ENCODE data around the gene BDH1. TPM values are rescaled to one million over a fixed set of nuclear protein-coding genes. Genes with fewer than 3 reads are reported as not detected.

Gene BDH1
- total RNA-seq, 1 donor from 2014 or later = 16.8 TPM

DNA sequence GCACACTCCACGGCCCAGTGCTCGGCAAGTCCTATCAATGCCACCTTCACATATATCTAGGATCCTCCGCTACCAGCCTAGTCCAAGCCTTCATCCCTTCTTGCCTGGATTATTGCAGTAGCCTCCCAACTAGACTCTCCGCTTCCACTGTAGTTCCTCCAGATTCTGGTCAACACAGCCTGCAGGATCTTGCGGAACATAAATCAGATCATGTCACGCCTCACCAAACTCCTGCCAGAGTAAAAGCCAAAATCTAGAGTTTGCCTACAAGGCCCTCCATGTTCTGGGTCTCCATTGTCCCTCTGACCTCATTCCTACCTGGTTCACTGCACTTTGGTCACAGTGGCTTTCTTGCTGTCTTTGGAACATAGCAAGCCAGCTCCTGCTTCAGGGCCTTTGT lies 3.6 kb downstream of the BDH1 start:
- H3K27me3 ChIP-seq (ENCODE audit: control insufficient read depth, insufficient read depth, low read length) = no peaks in the 10 kb centered on the region
- H3K36me3 ChIP-seq (ENCODE audit: control insufficient read depth, insufficient read depth, low read length) = no peaks in the 10 kb centered on the region
- no peak for DNase-seq (ENCODE audit: low read depth)
- TF ChIP-seq, protein P1, sequence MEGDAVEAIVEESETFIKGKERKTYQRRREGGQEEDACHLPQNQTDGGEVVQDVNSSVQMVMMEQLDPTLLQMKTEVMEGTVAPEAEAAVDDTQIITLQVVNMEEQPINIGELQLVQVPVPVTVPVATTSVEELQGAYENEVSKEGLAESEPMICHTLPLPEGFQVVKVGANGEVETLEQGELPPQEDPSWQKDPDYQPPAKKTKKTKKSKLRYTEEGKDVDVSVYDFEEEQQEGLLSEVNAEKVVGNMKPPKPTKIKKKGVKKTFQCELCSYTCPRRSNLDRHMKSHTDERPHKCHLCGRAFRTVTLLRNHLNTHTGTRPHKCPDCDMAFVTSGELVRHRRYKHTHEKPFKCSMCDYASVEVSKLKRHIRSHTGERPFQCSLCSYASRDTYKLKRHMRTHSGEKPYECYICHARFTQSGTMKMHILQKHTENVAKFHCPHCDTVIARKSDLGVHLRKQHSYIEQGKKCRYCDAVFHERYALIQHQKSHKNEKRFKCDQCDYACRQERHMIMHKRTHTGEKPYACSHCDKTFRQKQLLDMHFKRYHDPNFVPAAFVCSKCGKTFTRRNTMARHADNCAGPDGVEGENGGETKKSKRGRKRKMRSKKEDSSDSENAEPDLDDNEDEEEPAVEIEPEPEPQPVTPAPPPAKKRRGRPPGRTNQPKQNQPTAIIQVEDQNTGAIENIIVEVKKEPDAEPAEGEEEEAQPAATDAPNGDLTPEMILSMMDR (IDR thresholded peaks at IDR 0.05; ENCODE audit: insufficient read depth, low read length, severe bottlenecking) = no peak
- H3K4me3 ChIP-seq (ENCODE audit: low read depth, low read length) = no peak overlapping the region
- FAIRE-seq = no peak

DNA sequence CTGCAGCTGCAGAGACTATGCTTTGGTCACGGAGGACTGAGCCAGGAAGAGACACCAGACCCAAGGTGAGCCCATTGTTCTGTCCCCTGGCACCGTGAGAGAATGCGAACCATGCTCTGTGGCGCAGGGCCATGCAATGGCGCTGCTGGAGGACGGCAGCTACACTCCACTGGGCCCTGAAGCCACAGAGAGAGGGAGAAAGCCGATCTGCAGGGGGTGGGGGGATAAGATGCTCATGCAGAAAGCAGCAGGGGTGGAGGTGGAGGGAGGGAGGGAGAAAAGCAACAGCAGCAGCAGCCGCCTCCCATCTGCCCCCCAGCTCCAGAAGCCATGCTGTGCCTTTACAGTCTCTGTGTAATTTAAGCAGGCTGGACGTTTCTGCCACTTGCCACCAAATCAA lies 5.3 kb downstream of the BDH1 start:
- Histone ChIP-seq H3K36me3 (ENCODE audit: control insufficient read depth, insufficient read depth, low read length) (no peaks in the 10 kb centered on the region), H3K27me3 (ENCODE audit: control insufficient read depth, insufficient read depth, low read length) (no peaks in the 10 kb centered on the region), H3K4me3 (ENCODE audit: low read depth, low read length) (no peak overlapping the region)
- DNase-seq (ENCODE audit: low read depth) (no peak), FAIRE-seq (no peak)
- TF ChIP-seq, protein P1 (IDR thresholded peaks at IDR 0.05; ENCODE audit: insufficient read depth, low read length, severe bottlenecking) = no peak

DNA sequence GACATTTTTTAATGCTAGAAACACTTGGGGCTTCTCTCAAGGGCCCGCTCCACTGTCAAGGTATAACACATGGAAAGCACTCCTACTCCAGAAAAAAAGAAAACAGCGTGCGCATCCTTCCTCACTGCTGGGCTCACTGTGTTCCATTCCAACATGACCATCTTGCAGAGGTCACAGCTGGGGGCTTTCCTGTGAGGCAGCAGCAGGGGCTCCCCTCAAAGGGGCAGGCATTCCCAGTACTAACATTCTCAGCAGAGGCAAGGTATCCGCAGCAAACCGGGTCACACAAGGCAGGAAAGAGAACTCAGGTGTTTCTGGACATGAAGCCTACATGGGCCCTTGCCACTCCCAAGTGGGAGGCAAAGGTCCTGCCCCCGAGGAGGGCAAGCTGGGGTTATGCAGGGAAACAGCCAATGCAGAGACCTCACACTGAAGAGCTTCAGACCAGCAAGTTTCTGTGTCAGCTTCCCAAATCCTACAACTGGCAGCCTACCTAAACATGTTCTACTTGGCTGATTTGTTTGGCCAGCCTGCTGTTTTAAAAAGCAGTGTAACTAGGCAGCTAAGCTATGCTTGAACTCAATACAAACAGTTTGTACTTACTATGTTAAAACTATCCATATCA lies 6.4 kb downstream of the BDH1 start:
- TF ChIP-seq, protein P1 (IDR thresholded peaks at IDR 0.05; ENCODE audit: insufficient read depth, low read length, severe bottlenecking) = no peak
- Histone ChIP-seq H3K36me3 (ENCODE audit: control insufficient read depth, insufficient read depth, low read length) (no peaks in the 10 kb centered on the region), H3K4me3 (ENCODE audit: low read depth, low read length) (no peak overlapping the region), H3K27me3 (ENCODE audit: control insufficient read depth, insufficient read depth, low read length) (no peaks in the 10 kb centered on the region)
- FAIRE-seq (no peak), DNase-seq (ENCODE audit: low read depth) (no peak)

DNA sequence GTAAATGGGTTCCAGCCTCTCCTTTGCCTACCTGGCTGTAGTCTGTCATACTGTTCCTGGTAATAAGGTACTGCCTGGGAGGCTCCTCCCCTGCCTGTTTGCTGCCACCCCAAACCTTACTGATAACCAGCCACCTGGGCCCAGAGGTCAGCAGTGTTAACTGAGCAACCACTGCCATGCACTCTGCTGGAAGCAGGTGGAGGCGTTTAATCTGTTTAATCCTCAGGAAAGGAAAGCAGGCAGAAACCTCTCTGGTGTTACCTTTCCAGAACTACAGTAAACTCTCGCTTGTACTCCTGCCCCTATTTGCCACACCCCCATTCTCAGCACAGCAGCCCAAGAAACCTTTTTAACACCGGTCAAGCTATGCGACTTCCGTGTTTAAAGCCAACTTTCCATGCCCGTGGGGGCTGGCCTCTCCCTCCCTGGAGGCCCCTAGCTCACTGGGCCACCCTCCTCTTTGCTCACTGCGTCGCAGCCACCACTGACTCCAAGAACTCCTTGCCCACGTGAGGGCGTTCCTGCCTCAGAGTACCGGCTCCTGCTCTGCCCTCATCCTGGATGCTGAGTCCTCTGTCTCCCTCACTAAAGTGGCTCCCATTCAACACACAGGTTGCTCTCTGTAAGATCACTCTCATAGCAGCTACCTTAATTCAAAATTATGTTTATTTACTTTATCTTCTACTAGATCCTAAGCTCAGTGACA lies 8.3 kb downstream of the BDH1 start:
- DNase-seq (ENCODE audit: low read depth) = no peak

DNA sequence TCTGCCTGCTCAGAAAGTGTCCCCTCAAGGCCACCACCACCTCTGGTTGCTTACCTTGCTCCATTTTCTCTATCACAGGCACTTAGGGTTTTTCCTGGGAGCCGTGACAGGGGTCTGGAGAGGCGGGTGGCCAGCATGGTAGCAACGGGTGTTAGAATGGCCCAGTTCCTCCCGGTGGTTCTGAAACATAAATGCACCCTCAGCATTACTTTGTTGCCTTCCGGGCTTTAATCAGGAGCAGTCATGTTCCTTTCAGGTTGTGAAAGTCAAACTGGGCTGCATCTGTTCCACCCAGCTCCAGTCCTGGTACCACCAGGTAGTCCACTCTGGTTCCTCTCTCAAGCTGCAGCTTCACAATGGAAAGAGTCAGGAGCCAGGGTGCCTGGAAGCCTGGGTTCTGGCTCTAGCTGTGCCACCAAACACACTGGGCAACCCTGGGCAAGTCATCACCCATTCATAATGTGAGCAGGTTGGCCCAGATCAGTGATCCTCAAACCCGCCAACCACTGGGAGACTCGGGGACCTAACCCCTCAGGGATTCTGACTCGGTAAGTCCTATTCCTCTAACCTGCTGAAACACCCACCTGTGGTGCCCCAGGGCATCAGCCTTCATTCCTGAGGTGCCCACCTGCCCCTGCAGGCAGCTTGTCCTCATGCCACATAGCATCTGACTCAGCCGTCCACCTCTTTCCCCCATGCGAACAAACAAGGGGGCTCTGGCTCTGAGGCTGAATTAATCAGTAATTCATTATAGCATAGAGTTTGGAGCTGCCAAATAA lies 9.3 kb downstream of the BDH1 start:
- FAIRE-seq (no peak), DNase-seq (ENCODE audit: low read depth) (no peak)
- no peaks in the 10 kb centered on the region for H3K27me3 ChIP-seq (ENCODE audit: control insufficient read depth, insufficient read depth, low read length)
- H3K4me3 ChIP-seq (ENCODE audit: low read depth, low read length) = no peak overlapping the region
- H3K36me3 ChIP-seq (ENCODE audit: control insufficient read depth, insufficient read depth, low read length) = no peaks in the 10 kb centered on the region
- TF ChIP-seq, protein P1 (IDR thresholded peaks at IDR 0.05; ENCODE audit: insufficient read depth, low read length, severe bottlenecking) = no peak

More for the DNA sequence above, 8.3 kb downstream of the BDH1 start:
- TF ChIP-seq, protein P1 (IDR thresholded peaks at IDR 0.05; ENCODE audit: insufficient read depth, low read length, severe bottlenecking) = peak; percentile 34
- no peak overlapping the region for H3K4me3 ChIP-seq (ENCODE audit: low read depth, low read length)
- H3K36me3 ChIP-seq (ENCODE audit: control insufficient read depth, insufficient read depth, low read length) = no peaks in the 10 kb centered on the region
- H3K27me3 ChIP-seq (ENCODE audit: control insufficient read depth, insufficient read depth, low read length) = no peaks in the 10 kb centered on the region
- no peak for FAIRE-seq
